HG02642 (cell line): ENCODE data around the gene C10orf143.
A peak's percentile ranks its signal among the peaks of the same experiment; 100 is the strongest.
"Not testable (repeated sequence)": the region's sequence is repeated elsewhere in the genome, so short reads cannot be mapped to it uniquely, and the experiment has no call there.

Experiments
- ATAC-seq: cut with Tn5 transposase; IDR thresholded peaks from one replicate; pipeline ENCODE4 v1.9.1; 2021; ENCODE audit warnings: mild to moderate bottlenecking; ENCODE audit not compliant: unreplicated experiment, poor library complexity

The C10orf143 gene

GRCh38 chr10:130112821-130113220 lies 2.2 kb upstream of the C10orf143 start:
- no peak for ATAC-seq

GRCh38 chr10:130111852-130112180 lies 1.2 kb upstream of the C10orf143 start:
- ATAC-seq, result no peak

- peak; percentile 90 for ATAC-seq
Observed at GRCh38 chr10:130111113-130111851, 652 bp upstream of the C10orf143 start.

GRCh38 chr10:130109796-130110245 lies 809 bp downstream of the C10orf143 start:
- ATAC-seq, result no peak

- ATAC-seq, result no peak
Observed at GRCh38 chr10:130108934-130109604, 1.6 kb downstream of the C10orf143 start.

GRCh38 chr10:130108146-130108545 lies 2.5 kb downstream of the C10orf143 start:
- ATAC-seq, result not testable (repeated sequence)

- ATAC-seq, result no peak
Observed at GRCh38 chr10:130105724-130106123, 4.9 kb downstream of the C10orf143 start.

- no peak for ATAC-seq
Observed at GRCh38 chr10:130099344-130099743, 11.3 kb downstream of the C10orf143 start.

- not testable (repeated sequence) for ATAC-seq
Observed at GRCh38 chr10:130090565-130090964, 20.1 kb downstream of the C10orf143 start.

GRCh38 chr10:130080461-130080814 lies 30.2 kb downstream of the C10orf143 start:
- ATAC-seq, result no peak

GRCh38 chr10:130079614-130080460 lies 30.8 kb downstream of the C10orf143 start:
- ATAC-seq, result no peak

GRCh38 chr10:130078120-130078519 lies 32.5 kb downstream of the C10orf143 start:
- ATAC-seq, result no peak

GRCh38 chr10:130076681-130077080 lies 33.9 kb downstream of the C10orf143 start:
- ATAC-seq, result no peak

GRCh38 chr10:130074639-130075038 lies 36.0 kb downstream of the C10orf143 start:
- no peak for ATAC-seq

- ATAC-seq, result no peak
Observed at GRCh38 chr10:130073912-130074311, 36.7 kb downstream of the C10orf143 start.

GRCh38 chr10:130072247-130072646 lies 38.4 kb downstream of the C10orf143 start:
- no peak for ATAC-seq

- ATAC-seq, result no peak
Observed at GRCh38 chr10:130067893-130068292, 42.7 kb downstream of the C10orf143 start.

GRCh38 chr10:130066743-130067142 lies 43.9 kb downstream of the C10orf143 start:
- ATAC-seq, result no peak

GRCh38 chr10:130065251-130065650 lies 45.4 kb downstream of the C10orf143 start:
- ATAC-seq, result no peak

GRCh38 chr10:130064783-130065182 lies 45.8 kb downstream of the C10orf143 start:
- ATAC-seq, result no peak

- ATAC-seq, result no peak
Observed at GRCh38 chr10:130062976-130063375, 47.7 kb downstream of the C10orf143 start.
